Measurements from ENCODE around the gene MMS19. TPM values are rescaled to one million over a fixed set of nuclear protein-coding genes. Genes with fewer than 3 reads are reported as not detected.

The MMS19 gene
- total and polyA plus RNA-seq, 12 donors = 38.7 to 139 (median 64.7) TPM

GRCh38 chr10:97499561-97500296, 1.5 kb upstream of the MMS19 start:
- peak; percentile 61 to 85 (median 74) for DNase-seq
- H3K27me3 ChIP-seq = no peaks in the 10 kb centered on the region
- peak overlapping the region; percentile 27 to 92 (median 77) for H3K4me3 ChIP-seq
- H3K36me3 ChIP-seq (replicated peaks in 1 of 2) = no peaks in the 10 kb centered on the region
- WGBS, 4 donors = 0 to 12% (median 1%) methylated on average over 8 to 41 of the region's 41 CpGs
- peaks cover 10 to 37% of the 10 kb centered on the region in 2 donors for H3K4me1 ChIP-seq (replicated peaks in 1 of 2)
- TF ChIP-seq CTCF (IDR thresholded peaks at IDR 0.05) (no peak), POLR2A (IDR thresholded peaks at IDR 0.05) (peak in 1 of 2 donors; percentile 18)
- H3K9me3 ChIP-seq (replicated peaks in 1 of 3) = no peaks in the 10 kb centered on the region
- peak overlapping the region in 4 of 5 donors; percentile 82 to 93 (median 89) for H3K27ac ChIP-seq
- intact Hi-C loops (cut with DNase I) = loop anchor here in 1 of 2 donors (5.0 kb wide), 1 partner anchor 43 kb away; no protein-coding TSS in a partner anchor

- Histone ChIP-seq H3K36me3 (replicated peaks in 1 of 2) (no peaks in the 10 kb centered on the region), H3K27ac (peak within 1 kb of the TSS; percentile 82 to 93 (median 89)), H3K4me1 (replicated peaks in 1 of 2) (peaks cover 10 to 44% of the 10 kb centered on the region in 2 donors), H3K27me3 (no peaks in the 10 kb centered on the region), H3K4me3 (peak within 1 kb of the TSS; percentile 74 to 92 (median 82)), H3K9me3 (replicated peaks in 1 of 3) (no peaks in the 10 kb centered on the region)
- WGBS, 4 donors = 0 to 1% (median 0%) methylated on average over 2 to 66 of the region's 66 CpGs
- DNase-seq = peak; percentile 36 to 73 (median 65)
- TF ChIP-seq POLR2A (IDR thresholded peaks at IDR 0.05) = peak in 1 of 2 donors; percentile 29
- no peak for TF ChIP-seq CTCF (IDR thresholded peaks at IDR 0.05)
- intact Hi-C loops (cut with DNase I) = no loop called here
Measured at GRCh38 chr10:97498841-97499560, 779 bp upstream of the MMS19 start, which contains the start of gene UBTD1. Gene UBTD1 (plus strand): TSS chr10:97498924. CDS start chr10:97499204, 280 bp downstream.

- 0 to 1% (median 0%) methylated on average over 17 to 22 of the region's 22 CpGs for WGBS, 4 donors
- H3K4me3 ChIP-seq = peak overlapping the region; percentile 74 to 85 (median 82)
- no peaks in the 10 kb centered on the region for H3K9me3 ChIP-seq (replicated peaks in 1 of 3)
- H3K4me1 ChIP-seq (replicated peaks in 1 of 2) = peaks cover 10 to 46% of the 10 kb centered on the region in 2 donors
- TF ChIP-seq POLR2A (IDR thresholded peaks at IDR 0.05) = no peak
- no peak for TF ChIP-seq CTCF (IDR thresholded peaks at IDR 0.05)
- no peaks in the 10 kb centered on the region for H3K27me3 ChIP-seq
- DNase-seq = peak; percentile 72 to 93 (median 83)
- intact Hi-C loops (cut with DNase I) = no loop called here
- H3K36me3 ChIP-seq (replicated peaks in 1 of 2) = no peaks in the 10 kb centered on the region
- H3K27ac ChIP-seq = peak overlapping the region; percentile 82 to 93 (median 89)
Measured at GRCh38 chr10:97497572-97498075, 598 bp downstream of the MMS19 start.

All from adrenal gland (tissue), 12 donors.